Osteocyte (in vitro differentiated cells): ENCODE results near the gene FBXW4. TPM values are rescaled to one million over a fixed set of nuclear protein-coding genes. Genes with fewer than 3 reads are reported as not detected.

Experiments used
- DNase-seq: peaks from one replicate; pipeline ENCODE4 v3.0.0; 2021; ENCODE audit warnings: mixed read lengths; ENCODE audit not compliant: unreplicated experiment; ENCODE audit errors: extremely low spot score
- H3K27ac Mint-ChIP-seq: one replicate; pipeline ENCODE4 v1.8.0; 2021; ENCODE audit warnings: mild to moderate bottlenecking, mixed read lengths; ENCODE audit not compliant: unreplicated experiment
- H3K27me3 Mint-ChIP-seq: one replicate; pipeline ENCODE4 v1.8.0; 2021; ENCODE audit warnings: mixed read lengths; ENCODE audit not compliant: unreplicated experiment
- H3K36me3 Mint-ChIP-seq: one replicate; pipeline ENCODE4 v1.8.0; 2021; ENCODE audit warnings: mixed read lengths; ENCODE audit not compliant: unreplicated experiment
- H3K4me1 Mint-ChIP-seq: one replicate; pipeline ENCODE4 v1.8.0; 2021; ENCODE audit warnings: mixed read lengths; ENCODE audit not compliant: unreplicated experiment
- H3K4me3 Mint-ChIP-seq: one replicate; pipeline ENCODE4 v1.8.0; 2021; ENCODE audit warnings: mild to moderate bottlenecking, moderate library complexity, mixed read lengths; ENCODE audit not compliant: unreplicated experiment
- H3K9me3 Mint-ChIP-seq: one replicate; pipeline ENCODE4 v1.8.0; 2021; ENCODE audit warnings: mixed read lengths; ENCODE audit not compliant: unreplicated experiment
- CTCF ChIP-seq: fragments of 200-600 bp; sonication (generic); IDR thresholded peaks from 2 replicates; pipeline ENCODE4 v1.5.0; 2021; ENCODE audit warnings: antibody characterized with exemption, mild to moderate bottlenecking, moderate library complexity
- total RNA-seq: library from RNA; stranded (reverse); gene quantifications from 2 replicates; pipeline ENCODE4 v1.2.1, GENCODE V29; 2021

FBXW4 gene
- total RNA-seq, 1 donor from 2014 or later: 44.6 TPM

GRCh38 chr10:101575580-101576210, 119.3 kb downstream of the FBXW4 start:
- H3K4me1 Mint-ChIP-seq: peaks cover 5% of the 10 kb centered on the region
- H3K4me3 Mint-ChIP-seq: no peak overlapping the region
- H3K9me3 Mint-ChIP-seq: no peaks in the 10 kb centered on the region
- no peak for TF ChIP-seq CTCF
- H3K27me3 Mint-ChIP-seq: no peaks in the 10 kb centered on the region
- DNase-seq: no peak
- no peak overlapping the region for H3K27ac Mint-ChIP-seq
- H3K36me3 Mint-ChIP-seq: peaks cover 3% of the 10 kb centered on the region

- no peak for TF ChIP-seq CTCF
- Mint-ChIP-seq H3K27me3 (no peaks in the 10 kb centered on the region), H3K36me3 (peaks cover 3% of the 10 kb centered on the region), H3K4me3 (no peak overlapping the region), H3K9me3 (no peaks in the 10 kb centered on the region), H3K4me1 (peaks cover 8% of the 10 kb centered on the region), H3K27ac (no peak overlapping the region)
- no peak for DNase-seq
Measured at GRCh38 chr10:101575091-101575490, 119.9 kb downstream of the FBXW4 start.

- no peak overlapping the region for H3K4me3 Mint-ChIP-seq
Measured at GRCh38 chr10:101573885-101574753, 120.9 kb downstream of the FBXW4 start.

GRCh38 chr10:101572785-101573184, 122.2 kb downstream of the FBXW4 start:
- no peak for DNase-seq
- no peak overlapping the region for H3K27ac Mint-ChIP-seq
- peaks cover 14% of the 10 kb centered on the region for H3K27me3 Mint-ChIP-seq
- H3K4me3 Mint-ChIP-seq: no peak overlapping the region
- H3K4me1 Mint-ChIP-seq: peaks cover 13% of the 10 kb centered on the region
- H3K9me3 Mint-ChIP-seq: no peaks in the 10 kb centered on the region
- H3K36me3 Mint-ChIP-seq: no peaks in the 10 kb centered on the region
- no peak for TF ChIP-seq CTCF

More at GRCh38 chr10:101573885-101574753, 120.9 kb downstream of the FBXW4 start:
- H3K4me1 Mint-ChIP-seq: peaks cover 13% of the 10 kb centered on the region
- H3K9me3 Mint-ChIP-seq: no peaks in the 10 kb centered on the region
- peaks cover 3% of the 10 kb centered on the region for H3K36me3 Mint-ChIP-seq
- no peak for DNase-seq
- no peak for TF ChIP-seq CTCF
- peaks cover 8% of the 10 kb centered on the region for H3K27me3 Mint-ChIP-seq
- no peak overlapping the region for H3K27ac Mint-ChIP-seq

GRCh38 chr10:101572126-101572525, 122.8 kb downstream of the FBXW4 start:
- Mint-ChIP-seq H3K27ac (no peak overlapping the region), H3K9me3 (no peaks in the 10 kb centered on the region), H3K27me3 (peaks cover 19% of the 10 kb centered on the region), H3K36me3 (no peaks in the 10 kb centered on the region), H3K4me3 (peak overlapping the region; percentile 2), H3K4me1 (peaks cover 13% of the 10 kb centered on the region)
- TF ChIP-seq CTCF: no peak
- DNase-seq: no peak
